GM18951 (cell line): ENCODE results near the gene CIAPIN1.
"Not testable (repeated sequence)": the region's sequence is repeated elsewhere in the genome, so short reads cannot be mapped to it uniquely, and the experiment has no call there.

ENCODE experiments used
- POLR2A ChIP-seq: IDR thresholded peaks from 4 replicates; pipeline ENCODE4 v1.6.1; 2011; ENCODE audit warnings: mild to moderate bottlenecking; ENCODE audit not compliant: insufficient read length, insufficient read depth; ENCODE audit errors: extremely low read depth
- in situ Hi-C: fragments of 300-500 bp; cut with MboI; formaldehyde crosslinking; loops from one replicate; pipeline ENCODE4 v1.12.0; 2022; ENCODE audit warnings: low sequenced_read_pairs, mixed read lengths, inconsistent platforms; ENCODE audit not compliant: unreplicated experiment

The CIAPIN1 gene

DNA sequence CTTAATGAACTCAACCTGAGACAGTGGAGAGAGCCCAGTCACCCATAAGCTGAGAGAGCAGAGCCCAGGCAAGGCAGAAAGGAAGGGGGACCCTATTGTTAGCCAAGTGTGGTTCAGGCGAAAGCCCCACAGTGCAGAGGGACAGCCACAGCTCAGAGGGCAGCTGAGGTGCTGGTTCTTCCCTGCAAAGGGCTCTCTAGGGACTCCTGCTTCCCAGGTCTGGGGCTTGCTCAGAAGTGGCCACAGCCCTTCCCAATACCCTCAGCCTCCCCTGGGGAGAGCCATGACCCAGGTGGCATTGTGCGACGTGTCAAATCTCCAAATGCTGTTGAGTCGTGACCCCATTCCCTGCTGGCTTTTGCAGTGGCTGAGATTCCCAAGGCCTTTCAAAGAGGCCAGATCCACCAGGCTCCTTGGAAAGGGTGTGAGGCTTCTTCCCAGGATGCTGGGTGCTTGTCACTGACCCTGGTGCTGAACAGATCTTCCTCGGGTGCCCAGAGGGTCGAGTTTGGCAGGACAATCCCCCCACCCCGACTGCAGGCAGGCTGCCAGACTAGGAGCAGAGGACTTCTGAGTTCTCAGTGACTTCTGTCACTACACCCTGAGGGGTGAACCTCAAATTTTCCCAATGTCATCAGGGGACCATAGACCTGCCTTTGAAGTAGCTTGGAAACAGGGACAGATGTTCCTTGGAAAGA lies 45.1 kb downstream of the CIAPIN1 start:
- in situ Hi-C loops: loop anchor here (25.0 kb wide), 1 partner anchor 315 kb away; the partner anchor contains the start of gene CPNE2
- TF ChIP-seq POLR2A: no peak

DNA sequence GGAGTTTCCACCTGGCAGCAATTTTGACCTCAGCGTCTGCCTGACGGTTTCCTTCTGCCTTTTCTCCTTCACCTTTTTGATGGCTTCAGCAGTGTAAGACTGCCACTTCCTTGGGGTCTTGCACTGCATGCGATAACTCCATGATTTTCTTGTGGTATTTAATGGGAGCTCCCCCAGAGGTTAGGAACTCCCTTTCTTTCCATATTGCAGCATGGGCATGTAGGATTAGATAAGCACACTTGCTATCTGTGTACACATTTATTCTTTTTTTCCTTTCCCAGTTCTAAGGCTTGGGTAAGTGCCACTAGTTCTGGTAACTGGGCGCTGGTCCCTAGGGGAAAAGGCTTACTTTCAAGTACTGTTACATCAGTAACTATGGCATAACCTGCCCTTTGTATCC lies 49.7 kb downstream of the CIAPIN1 start:
- in situ Hi-C loops: not testable (repeated sequence)

GRCh38 chr16:57396786-57397185 lies 50.4 kb downstream of the CIAPIN1 start:
- in situ Hi-C loops: no loop called here
- no peak for TF ChIP-seq POLR2A

DNA sequence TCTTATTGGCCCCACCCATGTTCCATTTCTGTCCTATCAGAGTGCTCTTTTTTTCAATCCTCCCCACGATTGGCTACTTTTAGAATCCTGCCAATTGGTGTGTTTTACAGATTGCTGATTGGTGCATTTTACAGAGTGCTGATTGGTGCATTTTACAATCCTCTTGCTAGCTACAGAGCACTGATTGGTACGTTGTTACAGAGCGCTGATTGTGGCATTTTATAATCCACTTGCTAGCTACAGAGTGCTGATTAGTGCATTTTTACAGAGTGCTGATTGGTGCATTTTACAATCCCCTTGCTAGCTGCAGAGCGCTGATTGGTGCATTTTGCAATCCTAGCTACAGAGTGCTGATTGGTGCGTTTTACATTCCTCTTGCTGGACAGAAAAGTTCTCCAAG lies 52.2 kb downstream of the CIAPIN1 start:
- no peak for TF ChIP-seq POLR2A
- in situ Hi-C loops: no loop called here

DNA sequence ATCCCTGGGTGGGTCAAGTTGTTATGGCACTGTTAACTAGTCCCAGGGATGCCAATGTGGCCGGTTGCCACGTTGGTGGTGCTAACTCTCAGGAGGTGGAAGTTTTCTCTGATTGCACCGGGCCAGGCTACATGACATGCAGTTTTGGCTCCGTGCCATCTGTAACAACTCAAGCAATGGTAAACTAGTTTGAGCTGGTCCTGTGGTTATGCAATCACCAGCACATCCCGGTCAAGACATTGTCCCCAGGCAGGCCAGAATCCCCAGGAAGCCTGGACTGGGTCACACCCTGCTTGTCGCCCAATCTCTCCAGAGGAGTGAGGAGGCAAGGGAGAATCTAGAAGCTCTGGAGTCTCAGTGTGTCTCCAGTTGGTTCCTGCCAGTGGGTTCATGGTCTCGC lies 52.7 kb downstream of the CIAPIN1 start:
- in situ Hi-C loops: no loop called here
- no peak for TF ChIP-seq POLR2A

DNA sequence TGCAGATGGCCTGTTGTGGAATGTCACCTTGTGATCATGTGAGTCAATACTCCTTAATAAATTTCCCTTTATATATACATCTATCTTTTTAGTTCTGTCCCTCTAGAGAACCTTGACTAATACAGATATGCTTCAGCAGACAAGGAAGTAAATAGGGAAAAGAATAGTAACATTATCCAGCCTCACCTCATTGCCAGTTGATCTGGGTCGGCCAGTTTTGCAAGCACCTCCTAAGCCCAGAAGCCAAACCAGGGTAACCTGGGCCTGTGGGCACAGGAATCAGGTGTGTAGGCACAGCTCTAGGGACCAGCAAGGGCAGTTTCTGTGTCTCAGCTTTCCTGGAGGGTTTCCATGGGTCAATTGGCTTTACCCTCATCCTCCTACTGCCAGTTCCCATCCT lies 54.5 kb downstream of the CIAPIN1 start:
- in situ Hi-C loops: no loop called here
- TF ChIP-seq POLR2A: no peak

GRCh38 chr16:57391708-57392107 lies 55.5 kb downstream of the CIAPIN1 start:
- in situ Hi-C loops: no loop called here
- no peak for TF ChIP-seq POLR2A

- in situ Hi-C loops: no loop called here
- TF ChIP-seq POLR2A: no peak
Measured at GRCh38 chr16:57391300-57391699, 55.9 kb downstream of the CIAPIN1 start.

DNA sequence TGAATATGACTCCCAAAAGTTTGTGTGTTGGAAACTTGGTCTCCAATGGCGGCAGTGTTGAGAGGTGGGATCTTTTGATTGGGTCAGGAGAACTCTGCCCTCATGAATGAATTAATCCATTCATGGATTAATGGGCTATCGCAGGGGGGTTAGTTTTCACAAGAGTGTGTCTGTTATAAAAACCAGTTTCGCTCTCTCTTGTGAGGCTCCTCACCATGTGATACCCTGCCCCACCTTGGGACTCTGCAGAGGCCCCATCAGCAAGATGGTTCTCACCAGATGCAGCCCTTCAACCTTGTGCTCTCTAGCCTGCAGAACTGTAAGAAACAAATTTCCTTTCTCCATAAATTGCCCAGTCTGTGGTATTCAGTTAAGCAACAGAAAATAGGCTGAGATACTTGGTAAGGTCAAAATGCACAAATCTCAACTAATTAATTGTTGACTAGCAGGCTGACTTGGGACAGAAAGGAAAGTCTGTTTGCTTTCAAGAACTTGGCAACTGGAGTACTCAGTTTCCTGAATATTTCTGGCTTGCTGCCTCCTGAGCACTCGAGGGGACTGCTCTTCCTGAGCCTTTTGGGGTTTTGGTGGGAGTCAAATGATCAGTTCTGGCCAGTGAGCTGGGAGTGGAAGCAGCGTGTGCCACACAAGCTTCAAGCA lies 56.4 kb downstream of the CIAPIN1 start:
- in situ Hi-C loops: no loop called here

DNA sequence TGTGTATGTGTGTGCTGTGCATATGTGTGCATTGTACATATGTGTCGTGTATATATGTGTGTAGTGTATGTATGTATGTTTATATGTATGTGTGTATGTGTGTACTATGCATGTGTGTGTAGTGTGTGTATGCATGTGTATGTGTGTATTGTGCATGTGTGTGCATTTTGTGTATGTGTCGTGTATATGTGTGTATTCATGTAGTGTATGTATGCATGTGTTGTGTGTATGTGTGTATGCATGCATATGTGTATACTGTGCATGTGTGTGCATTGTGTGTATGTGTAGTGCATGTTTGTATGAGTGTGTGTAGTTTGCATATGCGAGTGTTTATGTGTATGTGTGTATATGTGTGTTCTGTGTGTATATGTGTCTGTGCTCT lies 58.1 kb downstream of the CIAPIN1 start:
- in situ Hi-C loops: no loop called here
- no peak for TF ChIP-seq POLR2A

More for the DNA sequence above, 56.4 kb downstream of the CIAPIN1 start:
- no peak for TF ChIP-seq POLR2A

DNA sequence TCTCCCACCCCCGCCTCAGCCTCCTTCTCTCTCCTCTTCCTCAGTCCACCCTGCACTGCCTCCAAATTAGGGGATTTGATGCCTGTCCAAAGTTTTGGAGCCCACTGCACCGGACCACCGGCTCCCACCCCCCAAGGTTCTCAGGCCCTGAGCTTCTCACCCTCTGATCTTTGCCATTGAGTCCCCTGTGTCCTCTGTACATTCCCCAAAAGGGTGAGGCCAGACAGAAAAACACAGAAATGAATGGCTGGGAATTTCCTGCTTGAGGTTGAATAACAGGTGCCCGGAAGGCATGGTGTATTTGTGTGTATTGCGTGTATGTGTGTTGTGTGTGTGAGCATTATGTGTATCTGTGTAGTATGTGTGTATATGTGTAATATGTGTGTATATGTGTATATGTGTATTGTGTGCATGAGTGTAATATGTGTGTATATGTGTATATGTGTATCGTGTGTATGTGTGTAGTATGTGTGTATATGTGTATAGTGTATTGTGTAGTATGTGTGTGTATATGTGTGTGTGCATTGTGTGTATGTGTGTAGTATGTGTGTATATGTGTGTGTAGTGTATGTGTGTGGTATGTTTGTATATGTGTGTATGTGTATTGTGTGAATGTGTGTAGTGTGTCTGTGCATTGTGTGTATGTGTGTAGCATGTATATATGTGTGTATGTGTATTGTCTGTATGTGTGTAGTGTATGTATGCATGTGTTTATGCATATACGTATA lies 58.7 kb downstream of the CIAPIN1 start:
- TF ChIP-seq POLR2A: no peak
- in situ Hi-C loops: no loop called here

- in situ Hi-C loops: no loop called here
- TF ChIP-seq POLR2A: no peak
Measured at GRCh38 chr16:57387598-57388354, 59.4 kb downstream of the CIAPIN1 start.

DNA sequence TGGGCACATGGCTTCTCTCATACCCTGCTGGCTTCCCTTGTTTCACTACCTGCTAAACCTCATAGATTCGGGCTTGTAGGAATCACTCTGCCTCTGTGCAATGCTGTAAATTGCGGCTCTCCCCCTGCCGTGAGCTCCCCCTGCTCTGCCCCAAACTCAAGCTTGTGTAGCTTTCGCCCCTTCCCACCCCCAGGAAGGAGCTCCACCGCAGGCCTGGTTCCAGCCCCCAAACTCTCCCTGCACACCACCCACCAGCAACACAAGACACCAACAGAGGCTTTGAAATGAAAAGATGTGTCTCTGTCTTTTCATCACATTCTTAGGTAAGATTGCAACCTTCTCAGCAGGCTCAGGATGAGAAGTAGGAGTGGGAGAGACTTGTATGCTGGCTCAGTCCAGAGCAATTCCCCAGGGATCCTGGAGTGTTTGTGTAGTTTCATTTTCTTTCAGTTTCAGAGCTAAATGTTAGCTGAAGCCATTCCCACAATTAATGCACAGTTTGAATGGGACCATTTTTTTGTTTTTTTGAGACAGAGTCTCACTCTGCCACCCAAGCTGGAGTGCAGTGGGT lies 60.7 kb downstream of the CIAPIN1 start:
- no peak for TF ChIP-seq POLR2A
- in situ Hi-C loops: no loop called here

GRCh38 chr16:57385083-57385482 lies 62.1 kb downstream of the CIAPIN1 start:
- in situ Hi-C loops: no loop called here
- TF ChIP-seq POLR2A: no peak
